Loucy (cell line): ENCODE measurements around the gene ASB7.

ENCODE experiments used
- H2AFZ ChIP-seq: fragments of 200-600 bp; sonication (generic); 2 replicates; pipeline ENCODE4 v1.6.0; 2016; ENCODE audit warnings: antibody characterized with exemption, mild to moderate bottlenecking, low read length, moderate library complexity
- H3F3A ChIP-seq: fragments of 200-600 bp; 2 replicates; pipeline ENCODE4 v1.6.0; 2016; ENCODE audit warnings: antibody characterized with exemption, low read depth, mild to moderate bottlenecking
- H3K27me3 ChIP-seq: fragments of 200-600 bp; sonication (generic); 2 replicates; pipeline ENCODE4 v1.6.1; 2014; ENCODE audit warnings: low read length, mild to moderate bottlenecking; ENCODE audit not compliant: insufficient read depth, poor library complexity, severe bottlenecking
- H3K36me3 ChIP-seq: fragments of 200-600 bp; sonication (generic); 2 replicates; pipeline ENCODE4 v1.6.1; 2016; ENCODE audit warnings: low read length; ENCODE audit not compliant: insufficient read depth
- H3K4me1 ChIP-seq: fragments of 200-600 bp; sonication (generic); 2 replicates; pipeline ENCODE4 v1.5.1; 2014; ENCODE audit warnings: low read length, mild to moderate bottlenecking; ENCODE audit not compliant: insufficient read depth, poor library complexity, severe bottlenecking
- H3K4me2 ChIP-seq: fragments of 200-600 bp; sonication (generic); 2 replicates; pipeline ENCODE4 v1.6.0; 2014; ENCODE audit warnings: antibody characterized with exemption, low read length, low read depth, mild to moderate bottlenecking; ENCODE audit not compliant: poor library complexity, severe bottlenecking
- H3K4me3 ChIP-seq: fragments of 200-600 bp; sonication (generic); 2 replicates; pipeline ENCODE4 v1.5.1; 2014; ENCODE audit warnings: low read length, mild to moderate bottlenecking, mixed read lengths; ENCODE audit not compliant: poor library complexity, severe bottlenecking
- H3K79me2 ChIP-seq: fragments of 200-600 bp; sonication (generic); 2 replicates; pipeline ENCODE4 v1.6.1; 2014; ENCODE audit warnings: low read length; ENCODE audit not compliant: insufficient read depth
- H3K9ac ChIP-seq: fragments of 200-600 bp; sonication (generic); 2 replicates; pipeline ENCODE4 v1.6.0; 2014; ENCODE audit warnings: mild to moderate bottlenecking, low read depth, low read length, moderate library complexity; ENCODE audit not compliant: poor library complexity, severe bottlenecking
- H3K9me2 ChIP-seq: fragments of 200-600 bp; sonication (generic); replicated peaks from 2 replicates; pipeline ENCODE4 v1.6.1; 2016; ENCODE audit warnings: low read depth, low read length, mixed read lengths
- H3K9me3 ChIP-seq: fragments of 200-600 bp; sonication (generic); 2 replicates; pipeline ENCODE4 v1.6.1; 2014; ENCODE audit warnings: mild to moderate bottlenecking, antibody characterized with exemption, low read length, low read depth; ENCODE audit not compliant: insufficient read depth
- H4K20me1 ChIP-seq: fragments of 200-600 bp; sonication (generic); 2 replicates; pipeline ENCODE4 v1.6.0; 2014; ENCODE audit warnings: antibody characterized with exemption, low read length, mild to moderate bottlenecking; ENCODE audit not compliant: insufficient read depth, poor library complexity, severe bottlenecking
- EZH2phosphoT487 ChIP-seq: fragments of 200-600 bp; IDR thresholded peaks from 2 replicates; pipeline ENCODE4 v1.6.1; 2018; ENCODE audit warnings: antibody characterized with exemption, mild to moderate bottlenecking, moderate library complexity, borderline replicate concordance
- TF ChIP-seq, protein P1 (sequence below): fragments of 200-600 bp; sonication (generic); conservative IDR thresholded peaks from 2 replicates; pipeline ENCODE4 v1.5.1; 2014; ENCODE audit warnings: mild to moderate bottlenecking, antibody characterized with exemption, low read length

The ASB7 gene

DNA sequence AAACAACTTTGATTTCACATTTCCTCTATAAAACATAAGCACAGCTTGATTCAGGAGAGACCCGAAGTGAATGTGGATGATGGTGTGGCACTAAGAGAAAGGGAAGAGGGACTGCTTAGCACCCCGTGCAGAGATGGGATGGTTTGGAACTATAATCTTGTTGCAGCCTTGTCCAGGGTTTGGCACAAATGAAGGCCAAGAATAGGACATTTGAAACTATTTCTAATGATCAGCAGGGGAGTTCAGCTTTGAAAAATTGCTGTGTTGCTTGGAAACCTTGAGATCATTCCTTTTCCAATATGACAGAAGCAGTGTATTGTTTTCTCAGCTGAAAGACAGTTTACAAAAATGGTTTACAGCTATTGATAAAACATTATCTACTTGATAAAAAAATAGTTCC, 49.7 kb downstream of the ASB7 start:
- no peak for TF ChIP-seq EZH2phosphoT487
- TF ChIP-seq, protein P1, sequence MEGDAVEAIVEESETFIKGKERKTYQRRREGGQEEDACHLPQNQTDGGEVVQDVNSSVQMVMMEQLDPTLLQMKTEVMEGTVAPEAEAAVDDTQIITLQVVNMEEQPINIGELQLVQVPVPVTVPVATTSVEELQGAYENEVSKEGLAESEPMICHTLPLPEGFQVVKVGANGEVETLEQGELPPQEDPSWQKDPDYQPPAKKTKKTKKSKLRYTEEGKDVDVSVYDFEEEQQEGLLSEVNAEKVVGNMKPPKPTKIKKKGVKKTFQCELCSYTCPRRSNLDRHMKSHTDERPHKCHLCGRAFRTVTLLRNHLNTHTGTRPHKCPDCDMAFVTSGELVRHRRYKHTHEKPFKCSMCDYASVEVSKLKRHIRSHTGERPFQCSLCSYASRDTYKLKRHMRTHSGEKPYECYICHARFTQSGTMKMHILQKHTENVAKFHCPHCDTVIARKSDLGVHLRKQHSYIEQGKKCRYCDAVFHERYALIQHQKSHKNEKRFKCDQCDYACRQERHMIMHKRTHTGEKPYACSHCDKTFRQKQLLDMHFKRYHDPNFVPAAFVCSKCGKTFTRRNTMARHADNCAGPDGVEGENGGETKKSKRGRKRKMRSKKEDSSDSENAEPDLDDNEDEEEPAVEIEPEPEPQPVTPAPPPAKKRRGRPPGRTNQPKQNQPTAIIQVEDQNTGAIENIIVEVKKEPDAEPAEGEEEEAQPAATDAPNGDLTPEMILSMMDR: no peak
- Histone ChIP-seq H3K4me3 (no peak overlapping the region), H4K20me1 (no peaks in the 10 kb centered on the region), H3K36me3 (peaks cover 5% of the 10 kb centered on the region; the same call in 1 of the 2 replicates), H3F3A (no peaks in the 10 kb centered on the region), H3K9ac (no peak overlapping the region), H2AFZ (no peak overlapping the region), H3K79me2 (no peaks in the 10 kb centered on the region), H3K27me3 (no peaks in the 10 kb centered on the region), H3K4me2 (no peak overlapping the region), H3K9me2 (no peaks in the 10 kb centered on the region), H3K9me3 (no peaks in the 10 kb centered on the region), H3K4me1 (no peaks in the 10 kb centered on the region)

DNA sequence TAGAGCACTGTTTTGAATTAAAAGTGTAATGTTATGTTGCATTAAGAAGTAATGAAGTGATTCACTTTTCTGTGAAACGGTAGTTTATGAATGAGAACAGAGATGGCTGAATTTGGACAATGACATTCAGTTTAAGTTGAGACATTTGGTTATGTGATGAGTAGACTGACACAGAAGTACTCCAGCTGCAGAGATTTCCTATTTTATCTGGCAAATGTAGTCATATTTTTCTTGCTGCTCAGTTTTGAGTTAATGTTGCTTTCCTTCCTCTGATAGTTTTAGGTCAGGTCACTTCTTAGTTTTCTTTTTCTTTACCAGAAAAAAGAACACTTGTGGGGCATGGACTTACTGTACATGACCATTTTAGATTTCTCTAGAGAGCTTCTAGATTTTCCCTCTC, 51.2 kb downstream of the ASB7 start:
- Histone ChIP-seq H3K36me3 (peaks cover 5% of the 10 kb centered on the region; the same call in 1 of the 2 replicates), H3K4me1 (no peaks in the 10 kb centered on the region), H3K4me2 (no peak overlapping the region), H3K9ac (no peak overlapping the region), H4K20me1 (no peaks in the 10 kb centered on the region), H3K9me3 (no peaks in the 10 kb centered on the region), H3F3A (no peaks in the 10 kb centered on the region), H2AFZ (no peak overlapping the region), H3K9me2 (no peaks in the 10 kb centered on the region), H3K4me3 (no peak overlapping the region), H3K27me3 (no peaks in the 10 kb centered on the region), H3K79me2 (no peaks in the 10 kb centered on the region)
- TF ChIP-seq, protein P1: no peak
- no peak for TF ChIP-seq EZH2phosphoT487

DNA sequence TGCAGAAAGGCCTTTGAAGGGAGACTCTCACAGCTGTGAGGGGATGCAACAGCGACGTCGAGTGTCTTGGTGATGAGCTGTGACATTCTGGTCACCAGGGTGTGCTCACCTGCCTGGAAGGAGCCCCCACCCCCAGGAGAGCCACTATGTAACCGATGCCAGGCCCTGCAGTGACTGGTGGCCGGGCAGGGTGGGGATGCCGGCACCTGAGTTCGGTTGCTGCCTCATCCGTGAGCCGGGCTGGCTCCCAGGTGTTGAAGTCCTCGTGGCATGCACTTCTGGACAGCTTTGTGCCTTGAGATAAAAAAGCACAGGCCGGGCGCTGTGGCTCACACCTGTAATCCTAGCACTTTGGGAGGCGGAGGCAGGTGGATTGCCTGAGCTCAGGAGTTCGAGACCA, 56.5 kb downstream of the ASB7 start:
- H3K9me2 ChIP-seq: no peaks in the 10 kb centered on the region
- H2AFZ ChIP-seq: no peak overlapping the region
- H3F3A ChIP-seq: no peaks in the 10 kb centered on the region
- TF ChIP-seq, protein P1: no peak
- no peak for TF ChIP-seq EZH2phosphoT487
- H3K9ac ChIP-seq: no peak overlapping the region
- H4K20me1 ChIP-seq: no peaks in the 10 kb centered on the region
- no peaks in the 10 kb centered on the region for H3K27me3 ChIP-seq
- H3K79me2 ChIP-seq: no peaks in the 10 kb centered on the region
- no peak overlapping the region for H3K4me3 ChIP-seq
- no peak overlapping the region for H3K4me2 ChIP-seq
- H3K36me3 ChIP-seq: no peaks in the 10 kb centered on the region
- H3K4me1 ChIP-seq: no peaks in the 10 kb centered on the region
- H3K9me3 ChIP-seq: no peaks in the 10 kb centered on the region
